H9 (cell line): ENCODE measurements around the gene SYCE1. TPM values are rescaled to one million over a fixed set of nuclear protein-coding genes. Genes with fewer than 3 reads are reported as not detected.

Source experiments
- DNase-seq: peaks from one replicate; pipeline ENCODE4 v3.0.0-alpha.2; 2017
- H2AFZ ChIP-seq: one replicate; pipeline ENCODE4 v1.6.1; 2013; ENCODE audit warnings: mild to moderate bottlenecking, low read length, control low read depth, moderate library complexity
- H2AK5ac ChIP-seq: 2 replicates; pipeline ENCODE4 v1.6.1; 2013; ENCODE audit warnings: low read length, control low read depth, mixed read lengths; ENCODE audit not compliant: insufficient read length
- H2BK120ac ChIP-seq: one replicate; pipeline ENCODE4 v1.6.1; 2013; ENCODE audit warnings: low read depth, mild to moderate bottlenecking, low read length, control low read depth, inconsistent platforms; ENCODE audit not compliant: poor library complexity, severe bottlenecking
- H2BK12ac ChIP-seq: 2 replicates; pipeline ENCODE4 v1.6.1; 2013; ENCODE audit warnings: low read length, control low read depth, mixed read lengths, low read depth; ENCODE audit not compliant: insufficient read length
- H2BK15ac ChIP-seq: 2 replicates; pipeline ENCODE4 v1.6.1; 2013; ENCODE audit warnings: low read depth, low read length, control low read depth
- H2BK20ac ChIP-seq: one replicate; pipeline ENCODE4 v1.6.1; 2013; ENCODE audit warnings: low read depth, mild to moderate bottlenecking, low read length, control low read depth, inconsistent platforms; ENCODE audit not compliant: poor library complexity, severe bottlenecking
- H2BK5ac ChIP-seq: 2 replicates; pipeline ENCODE4 v1.6.1; 2013; ENCODE audit warnings: low read length, control low read depth, mixed read lengths; ENCODE audit not compliant: insufficient read length
- H3K14ac ChIP-seq: 2 replicates; pipeline ENCODE4 v1.6.1; 2013; ENCODE audit warnings: low read length, control low read depth; ENCODE audit not compliant: insufficient read depth
- H3K18ac ChIP-seq: 2 replicates; pipeline ENCODE4 v1.6.1; 2013; ENCODE audit warnings: low read depth, mild to moderate bottlenecking, mixed read lengths, low read length, control low read depth; ENCODE audit not compliant: insufficient read length
- H3K23ac ChIP-seq: 2 replicates; pipeline ENCODE4 v1.6.1; 2013; ENCODE audit warnings: low read length, control low read depth, mixed read lengths, low read depth; ENCODE audit not compliant: insufficient read length
- H3K23me2 ChIP-seq: 2 replicates; pipeline ENCODE4 v1.6.1; 2013; ENCODE audit warnings: low read depth, mild to moderate bottlenecking, mixed read lengths, low read length, control low read depth; ENCODE audit not compliant: insufficient read length, poor library complexity, severe bottlenecking
- H3K27ac ChIP-seq: 2 replicates; pipeline ENCODE4 v1.5.1; 2013; ENCODE audit warnings: low read length, control low read depth, mixed read lengths, low read depth; ENCODE audit not compliant: insufficient read length
- H3K27me3 ChIP-seq: 2 replicates; pipeline ENCODE4 v1.6.1; 2013; ENCODE audit warnings: low read length, control low read depth, inconsistent platforms; ENCODE audit not compliant: insufficient read depth
- H3K4ac ChIP-seq: 2 replicates; pipeline ENCODE4 v1.6.1; 2013; ENCODE audit warnings: low read depth, mild to moderate bottlenecking, control low read depth, inconsistent platforms, low read length, moderate library complexity
- H3K4me1 ChIP-seq: 2 replicates; pipeline ENCODE4 v1.6.1; 2013; ENCODE audit warnings: low read length, control low read depth, inconsistent platforms; ENCODE audit not compliant: insufficient read depth
- H3K4me2 ChIP-seq: 2 replicates; pipeline ENCODE4 v1.6.1; 2013; ENCODE audit warnings: low read length, control low read depth, mixed read lengths; ENCODE audit not compliant: insufficient read length, insufficient read depth
- H3K56ac ChIP-seq: 2 replicates; pipeline ENCODE4 v1.6.1; 2013; ENCODE audit warnings: low read depth, mild to moderate bottlenecking, mixed read lengths, low read length, control low read depth; ENCODE audit not compliant: insufficient read length
- H3K79me1 ChIP-seq: 2 replicates; pipeline ENCODE4 v1.6.1; 2013; ENCODE audit warnings: low read depth, mild to moderate bottlenecking, moderate library complexity, low read length, control low read depth, inconsistent platforms; ENCODE audit not compliant: insufficient read depth, poor library complexity, severe bottlenecking
- H3K79me2 ChIP-seq: 2 replicates; pipeline ENCODE4 v1.6.1; 2013; ENCODE audit warnings: low read length, control low read depth, inconsistent platforms; ENCODE audit not compliant: insufficient read depth
- H3K9ac ChIP-seq: 2 replicates; pipeline ENCODE4 v1.6.1; 2013; ENCODE audit warnings: low read length, control low read depth, mixed read lengths; ENCODE audit not compliant: insufficient read length; ENCODE audit errors: extremely low read depth
- H3K9me3 ChIP-seq: one replicate; pipeline ENCODE4 v1.6.1; 2013; ENCODE audit warnings: low read depth, low read length, inconsistent platforms; ENCODE audit not compliant: control insufficient read depth
- H3T11ph ChIP-seq: one replicate; pipeline ENCODE4 v1.6.1; 2013; ENCODE audit warnings: mild to moderate bottlenecking, low read length, control low read depth, inconsistent platforms
- H4K20me1 ChIP-seq: one replicate; pipeline ENCODE4 v1.6.1; 2013; ENCODE audit not compliant: control insufficient read depth, insufficient read length, insufficient read depth
- H4K5ac ChIP-seq: 2 replicates; pipeline ENCODE4 v1.6.1; 2013; ENCODE audit warnings: low read depth, mild to moderate bottlenecking, mixed read lengths, low read length, control low read depth; ENCODE audit not compliant: insufficient read length
- H4K8ac ChIP-seq: replicated peaks from 2 replicates; pipeline ENCODE4 v1.6.1; 2013; ENCODE audit warnings: low read length, control low read depth, mixed read lengths, low read depth; ENCODE audit not compliant: insufficient read length
- H4K91ac ChIP-seq: 2 replicates; pipeline ENCODE4 v1.6.1; 2013; ENCODE audit warnings: low read depth, mild to moderate bottlenecking, moderate library complexity, mixed read lengths, low read length, control low read depth; ENCODE audit not compliant: insufficient read length
- H3K27ac Mint-ChIP-seq, 3 experiments: 2 replicates in 2 of 3; 3 replicates in 1 of 3; pipeline ENCODE4 v1.8.0; 2020 to 2021; ENCODE audit warnings: mixed read lengths in 3 of 3, mild to moderate bottlenecking in 1 of 3, moderate library complexity in 1 of 3
- H3K27me3 Mint-ChIP-seq: 2 replicates; pipeline ENCODE4 v1.8.0; 2021; ENCODE audit warnings: low read depth, mild to moderate bottlenecking, moderate library complexity, mixed read lengths
- H3K36me3 Mint-ChIP-seq, 3 experiments: 2 replicates in 2 of 3; 3 replicates in 1 of 3; pipeline ENCODE4 v1.8.0; 2020 to 2021; ENCODE audit warnings: low read depth in 3 of 3, mixed read lengths in 3 of 3; ENCODE audit not compliant: insufficient read depth in 1 of 3
- H3K4me1 Mint-ChIP-seq, 2 experiments: 2 replicates each; pipeline ENCODE4 v1.8.0; 2020; ENCODE audit warnings: mixed read lengths in 2 of 2
- H3K4me3 Mint-ChIP-seq, 2 experiments: 2 replicates in 1 of 2; 3 replicates in 1 of 2; pipeline ENCODE4 v1.8.0; 2020 to 2021; ENCODE audit warnings: mild to moderate bottlenecking in 2 of 2, mixed read lengths in 2 of 2, moderate library complexity in 1 of 2
- H3K9me3 Mint-ChIP-seq, 2 experiments: 2 replicates in 1 of 2; 3 replicates in 1 of 2; pipeline ENCODE4 v1.8.0; 2020; ENCODE audit warnings: mild to moderate bottlenecking in 2 of 2, mixed read lengths in 2 of 2, moderate library complexity in 1 of 2
- WGBS: extraction: QIAGEN DNeasy Blood & Tissue Kit; methylation state at CpG from one replicate; pipeline ENCODE4 v1.1.7; 2013; ENCODE audit warnings: missing lambda C conversion rate, low lambda C conversion rate, mixed read lengths; ENCODE audit not compliant: insufficient read length; ENCODE audit errors: extremely low coverage; 5-methylcytosine and 5-hydroxymethylcytosine counted together
- total RNA-seq: library from RNA; stranded (reverse); gene quantifications from 2 replicates; pipeline ENCODE4 v1.2.1, GENCODE V29; 2021
- TF ChIP-seq, protein P1 (sequence below): fragments of 200-600 bp; sonication (generic); conservative IDR thresholded peaks from 3 replicates; pipeline ENCODE4 v1.8.0; 2021; ENCODE audit warnings: antibody characterized with exemption, mild to moderate bottlenecking

SYCE1 gene
- total RNA-seq, 1 experiment from 2014 or later = not detected

- no peak overlapping the region for H3K4ac ChIP-seq
- H2BK15ac ChIP-seq = no peak overlapping the region
- Mint-ChIP-seq H3K27me3 (peaks cover 2% of the 10 kb centered on the region; the same call in 1 of the 2 replicates), H3K27ac (no peak overlapping the region), H3K4me1 (no peaks in the 10 kb centered on the region), H3K4me3 (no peak overlapping the region), H3K9me3 (peaks cover 99 to 100% of the 10 kb centered on the region in 2 experiments), H3K36me3 (peaks cover 7 to 48% (median 21%) of the 10 kb centered on the region in 3 experiments; a peak in 6 of 7 replicates)
- no peaks in the 10 kb centered on the region for H4K20me1 ChIP-seq
- no peak overlapping the region for H2AFZ ChIP-seq
- H2AK5ac ChIP-seq = no peak overlapping the region
- no peaks in the 10 kb centered on the region; the same call in 1 of the 2 replicates for H3K79me2 ChIP-seq
- no peak for DNase-seq
- H3K79me1 ChIP-seq = no peaks in the 10 kb centered on the region
- H3K27me3 ChIP-seq = no peaks in the 10 kb centered on the region
- no peak overlapping the region for H3K27ac ChIP-seq
- no peak overlapping the region for H4K8ac ChIP-seq
- no peak overlapping the region for H2BK120ac ChIP-seq
- H2BK20ac ChIP-seq = no peak overlapping the region
- H2BK12ac ChIP-seq = no peak overlapping the region
- no peaks in the 10 kb centered on the region for H3K4me1 ChIP-seq
- TF ChIP-seq, protein P1, sequence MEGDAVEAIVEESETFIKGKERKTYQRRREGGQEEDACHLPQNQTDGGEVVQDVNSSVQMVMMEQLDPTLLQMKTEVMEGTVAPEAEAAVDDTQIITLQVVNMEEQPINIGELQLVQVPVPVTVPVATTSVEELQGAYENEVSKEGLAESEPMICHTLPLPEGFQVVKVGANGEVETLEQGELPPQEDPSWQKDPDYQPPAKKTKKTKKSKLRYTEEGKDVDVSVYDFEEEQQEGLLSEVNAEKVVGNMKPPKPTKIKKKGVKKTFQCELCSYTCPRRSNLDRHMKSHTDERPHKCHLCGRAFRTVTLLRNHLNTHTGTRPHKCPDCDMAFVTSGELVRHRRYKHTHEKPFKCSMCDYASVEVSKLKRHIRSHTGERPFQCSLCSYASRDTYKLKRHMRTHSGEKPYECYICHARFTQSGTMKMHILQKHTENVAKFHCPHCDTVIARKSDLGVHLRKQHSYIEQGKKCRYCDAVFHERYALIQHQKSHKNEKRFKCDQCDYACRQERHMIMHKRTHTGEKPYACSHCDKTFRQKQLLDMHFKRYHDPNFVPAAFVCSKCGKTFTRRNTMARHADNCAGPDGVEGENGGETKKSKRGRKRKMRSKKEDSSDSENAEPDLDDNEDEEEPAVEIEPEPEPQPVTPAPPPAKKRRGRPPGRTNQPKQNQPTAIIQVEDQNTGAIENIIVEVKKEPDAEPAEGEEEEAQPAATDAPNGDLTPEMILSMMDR = no peak
- H2BK5ac ChIP-seq = no peak overlapping the region
- no peak overlapping the region for H3T11ph ChIP-seq
- no peak overlapping the region for H3K14ac ChIP-seq
- H4K91ac ChIP-seq = no peak overlapping the region
- H3K18ac ChIP-seq = no peak overlapping the region
- H3K4me2 ChIP-seq = no peak overlapping the region
- peaks cover 83% of the 10 kb centered on the region for H3K9me3 ChIP-seq
- no CpG with 5 or more reads among the region's 6 CpGs for WGBS
- no peak overlapping the region for H4K5ac ChIP-seq
- no peak overlapping the region for H3K23ac ChIP-seq
- H3K23me2 ChIP-seq = no peaks in the 10 kb centered on the region
- H3K9ac ChIP-seq = no peak overlapping the region
- no peak overlapping the region for H3K56ac ChIP-seq
These were observed 48.3 kb upstream of the SYCE1 start for GRCh38 chr10:133613699-133614098.
